HepG2 (cell line): ENCODE results near the gene TBCE. TPM values are rescaled to one million over a fixed set of nuclear protein-coding genes. Genes with fewer than 3 reads are reported as not detected.

ENCODE experiments used
- AHR ChIP-seq: IDR thresholded peaks from 2 replicates; pipeline ENCODE4 v1.6.1; 2018; ENCODE audit warnings: missing genetic modification reagents, missing compliant biosample characterization
- AKAP8 ChIP-seq: sonication (generic); formaldehyde crosslinking; IDR thresholded peaks from 2 replicates; pipeline ENCODE4 v1.5.1; 2020; ENCODE audit warnings: mild to moderate bottlenecking, missing genetic modification reagents
- ELF1 ChIP-seq: sonication (generic); formaldehyde crosslinking; IDR thresholded peaks from 2 replicates; pipeline ENCODE4 v1.4.0; 2020; ENCODE audit warnings: missing genetic modification reagents
- FOXK2 ChIP-seq: fragments of 450-650 bp; IDR thresholded peaks from 2 replicates; pipeline ENCODE4 v1.6.1; 2016
- HMG20B ChIP-seq: conservative IDR thresholded peaks from 2 replicates; pipeline ENCODE4 v1.6.1; 2016; ENCODE audit warnings: missing genetic modification reagents, missing compliant biosample characterization
- MAFK ChIP-seq, 2 experiments: IDR thresholded peaks in 1 of 2; conservative IDR thresholded peaks in 1 of 2; 2 replicates each; pipeline ENCODE4 v1.6.1; 2011; ENCODE audit warnings: improper control_type of control experiment in 2 of 2, low read length in 2 of 2
- PHF21A ChIP-seq: sonication (generic); formaldehyde crosslinking; IDR thresholded peaks from 2 replicates; pipeline ENCODE4 v1.5.0; 2020; ENCODE audit warnings: mild to moderate bottlenecking, missing genetic modification reagents
- PHF8 ChIP-seq: sonication (generic); formaldehyde crosslinking; IDR thresholded peaks from 2 replicates; pipeline ENCODE4 v1.5.0; 2020; ENCODE audit warnings: missing genetic modification reagents
- POGZ ChIP-seq: sonication (generic); formaldehyde crosslinking; IDR thresholded peaks from 2 replicates; pipeline ENCODE4 v1.4.0; 2020; ENCODE audit warnings: mild to moderate bottlenecking, missing genetic modification reagents
- RBM22 ChIP-seq: fragments of 200-400 bp; formaldehyde crosslinking; optimal IDR thresholded peaks from 2 replicates; pipeline ENCODE3; 2017; ENCODE audit warnings: mild to moderate bottlenecking, low read length, moderate library complexity
- RXRA ChIP-seq: sonication (generic); formaldehyde crosslinking; IDR thresholded peaks from 2 replicates; pipeline ENCODE4 v1.5.1; 2020; ENCODE audit warnings: missing genetic modification reagents
- TCF7 ChIP-seq: sonication (generic); IDR thresholded peaks from 2 replicates; pipeline ENCODE4 v1.6.1; 2016; ENCODE audit warnings: antibody characterized with exemption, low read depth
- ZNF562 ChIP-seq: sonication (generic); formaldehyde crosslinking; IDR thresholded peaks from 2 replicates; pipeline ENCODE4 v1.8.0; 2022; ENCODE audit warnings: missing genetic modification reagents, borderline replicate concordance
- polyA plus RNA-seq, 8 experiments: library from polyadenylated mRNA; depleted of rRNA in 3 of 8; stranded (reverse) in 7 of 8; unstranded in 1 of 8; fragments of >200 nt; fragmentation: Illumina TruSeq in 4 of 8; extraction: Trizol in 4 of 8; gene quantifications; 2 replicates each; pipeline versions ENCODE4 v1.2.1 to v1.2.3, GENCODE V29; 2011 to 2016; ENCODE audit warnings: low read depth in 4 of 8, missing spikeins in 1 of 8, mixed read lengths in 1 of 8; ENCODE audit not compliant: insufficient read depth in 1 of 8
- total RNA-seq, 5 experiments: library from RNA; depleted of rRNA; stranded (reverse); fragments of >200 nt; fragmentation: Illumina TruSeq; extraction: Trizol; gene quantifications; 2 replicates each; pipeline ENCODE4 v1.2.3, GENCODE V29; 2016; ENCODE audit warnings: low read depth in 1 of 5
- TF ChIP-seq, protein P1 (sequence below): sonication (generic); formaldehyde crosslinking; IDR thresholded peaks from 2 replicates; pipeline ENCODE4 v1.4.0; 2020; ENCODE audit warnings: missing genetic modification reagents
- TF ChIP-seq, protein P2 (sequence below): IDR thresholded peaks from 2 replicates; pipeline ENCODE4 v1.6.1; 2016; ENCODE audit warnings: missing compliant biosample characterization, missing genetic modification reagents, borderline replicate concordance
- TF ChIP-seq, protein P3 (sequence below): IDR thresholded peaks from 2 replicates; pipeline ENCODE4 v1.6.1; 2016; ENCODE audit warnings: mild to moderate bottlenecking
- TF ChIP-seq, protein P4 (sequence below): sonication (generic); formaldehyde crosslinking; IDR thresholded peaks from 2 replicates; pipeline ENCODE4 v1.4.0; 2020; ENCODE audit warnings: missing genetic modification reagents, mild to moderate bottlenecking, borderline replicate concordance
- TF ChIP-seq, protein P5 (sequence below): sonication (generic); formaldehyde crosslinking; IDR thresholded peaks from 2 replicates; pipeline ENCODE4 v1.5.1; 2020; ENCODE audit warnings: mild to moderate bottlenecking, missing genetic modification reagents, borderline replicate concordance

TBCE gene
- total and polyA plus RNA-seq, 2 of the 13 experiments (the other 11 are each of a cell fraction or from before 2014, with no cell fraction given), result 25.6 to 31.1 TPM

DNA sequence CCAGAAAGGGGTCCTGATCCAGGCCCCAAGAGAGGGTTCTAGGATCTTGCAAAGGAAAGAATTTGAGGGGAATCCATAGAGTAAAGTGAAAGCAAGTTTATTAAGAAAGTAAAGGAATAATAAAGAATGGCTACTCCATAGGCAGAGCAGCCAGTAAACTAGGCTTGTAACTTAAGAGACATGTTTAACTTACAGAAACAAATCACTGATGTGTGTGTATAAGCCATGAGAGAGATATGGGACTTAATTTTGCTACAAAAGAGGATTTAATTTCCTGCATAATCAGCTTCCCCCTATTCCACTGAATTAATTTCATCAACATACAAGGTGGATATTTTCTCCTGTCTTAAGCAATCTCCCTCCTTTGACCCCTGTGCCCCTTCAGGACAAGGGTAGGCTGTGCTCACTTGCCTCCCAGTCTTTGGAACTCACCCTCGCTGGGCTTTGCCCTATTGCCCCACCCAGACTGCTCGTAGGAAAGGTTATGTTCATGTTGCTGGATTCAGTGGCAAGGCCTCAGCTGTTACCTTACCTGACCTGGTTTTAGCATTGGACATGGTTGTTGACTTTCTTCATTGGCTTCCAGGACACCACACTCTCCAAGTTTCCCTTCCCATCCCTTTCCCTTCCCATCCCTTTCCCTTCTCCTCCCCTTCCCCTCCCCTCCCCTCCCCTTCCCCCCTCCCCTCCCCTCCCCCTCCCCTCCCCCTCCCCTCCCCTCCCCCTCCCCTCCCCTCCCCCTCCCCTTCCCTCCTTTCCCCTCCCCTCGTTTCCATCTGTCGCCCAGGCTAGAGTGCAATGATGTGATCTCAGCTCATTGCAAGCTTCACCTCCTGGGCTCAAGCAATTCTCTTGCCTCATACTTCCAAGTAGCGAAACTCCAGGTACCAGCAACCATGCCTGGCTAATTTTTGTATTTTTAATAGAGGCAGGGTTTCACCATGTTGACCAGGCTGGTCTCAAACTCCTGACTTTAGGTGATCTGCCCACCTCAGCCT is 44.6 kb downstream of the TBCE start (continued):
- TF ChIP-seq, protein P1, sequence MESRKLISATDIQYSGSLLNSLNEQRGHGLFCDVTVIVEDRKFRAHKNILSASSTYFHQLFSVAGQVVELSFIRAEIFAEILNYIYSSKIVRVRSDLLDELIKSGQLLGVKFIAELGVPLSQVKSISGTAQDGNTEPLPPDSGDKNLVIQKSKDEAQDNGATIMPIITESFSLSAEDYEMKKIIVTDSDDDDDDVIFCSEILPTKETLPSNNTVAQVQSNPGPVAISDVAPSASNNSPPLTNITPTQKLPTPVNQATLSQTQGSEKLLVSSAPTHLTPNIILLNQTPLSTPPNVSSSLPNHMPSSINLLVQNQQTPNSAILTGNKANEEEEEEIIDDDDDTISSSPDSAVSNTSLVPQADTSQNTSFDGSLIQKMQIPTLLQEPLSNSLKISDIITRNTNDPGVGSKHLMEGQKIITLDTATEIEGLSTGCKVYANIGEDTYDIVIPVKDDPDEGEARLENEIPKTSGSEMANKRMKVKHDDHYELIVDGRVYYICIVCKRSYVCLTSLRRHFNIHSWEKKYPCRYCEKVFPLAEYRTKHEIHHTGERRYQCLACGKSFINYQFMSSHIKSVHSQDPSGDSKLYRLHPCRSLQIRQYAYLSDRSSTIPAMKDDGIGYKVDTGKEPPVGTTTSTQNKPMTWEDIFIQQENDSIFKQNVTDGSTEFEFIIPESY (CRISPR knock-in tag), result 0 out of 2 replicates have a peak, but pooled peaks have one; percentile 45
- TF ChIP-seq ZNF562 (CRISPR knock-in tag) (no peak), FOXK2 (peak; percentile 88), AKAP8 (no peak), RBM22 (no peak), RXRA (CRISPR knock-in tag) (peak; percentile 97), PHF21A (no peak; the same call in none of the 2 replicates), MAFK (conservative IDR thresholded peaks at IDR 0.05 in 1 of 2, IDR thresholded peaks at IDR 0.05 in 1 of 2; ENCODE audit: low read length in 2 of 2) (no peak), PHF8 (no peak), TCF7 (peak; percentile 40; the same call in 1 of the 2 replicates), HMG20B (CRISPR knock-in tag) (peak; percentile 50; the same call in 1 of the 2 replicates), ELF1 (CRISPR knock-in tag) (no peak), POGZ (peak; percentile 60), AHR (no peak)
- TF ChIP-seq, protein P2, sequence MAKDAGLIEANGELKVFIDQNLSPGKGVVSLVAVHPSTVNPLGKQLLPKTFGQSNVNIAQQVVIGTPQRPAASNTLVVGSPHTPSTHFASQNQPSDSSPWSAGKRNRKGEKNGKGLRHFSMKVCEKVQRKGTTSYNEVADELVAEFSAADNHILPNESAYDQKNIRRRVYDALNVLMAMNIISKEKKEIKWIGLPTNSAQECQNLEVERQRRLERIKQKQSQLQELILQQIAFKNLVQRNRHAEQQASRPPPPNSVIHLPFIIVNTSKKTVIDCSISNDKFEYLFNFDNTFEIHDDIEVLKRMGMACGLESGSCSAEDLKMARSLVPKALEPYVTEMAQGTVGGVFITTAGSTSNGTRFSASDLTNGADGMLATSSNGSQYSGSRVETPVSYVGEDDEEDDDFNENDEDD, result no peak
- TF ChIP-seq, protein P3, sequence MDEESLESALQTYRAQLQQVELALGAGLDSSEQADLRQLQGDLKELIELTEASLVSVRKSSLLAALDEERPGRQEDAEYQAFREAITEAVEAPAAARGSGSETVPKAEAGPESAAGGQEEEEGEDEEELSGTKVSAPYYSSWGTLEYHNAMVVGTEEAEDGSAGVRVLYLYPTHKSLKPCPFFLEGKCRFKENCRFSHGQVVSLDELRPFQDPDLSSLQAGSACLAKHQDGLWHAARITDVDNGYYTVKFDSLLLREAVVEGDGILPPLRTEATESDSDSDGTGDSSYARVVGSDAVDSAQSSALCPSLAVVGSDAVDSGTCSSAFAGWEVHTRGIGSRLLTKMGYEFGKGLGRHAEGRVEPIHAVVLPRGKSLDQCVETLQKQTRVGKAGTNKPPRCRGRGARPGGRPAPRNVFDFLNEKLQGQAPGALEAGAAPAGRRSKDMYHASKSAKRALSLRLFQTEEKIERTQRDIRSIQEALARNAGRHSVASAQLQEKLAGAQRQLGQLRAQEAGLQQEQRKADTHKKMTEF (CRISPR knock-in tag), result no peak
- TF ChIP-seq, protein P4, sequence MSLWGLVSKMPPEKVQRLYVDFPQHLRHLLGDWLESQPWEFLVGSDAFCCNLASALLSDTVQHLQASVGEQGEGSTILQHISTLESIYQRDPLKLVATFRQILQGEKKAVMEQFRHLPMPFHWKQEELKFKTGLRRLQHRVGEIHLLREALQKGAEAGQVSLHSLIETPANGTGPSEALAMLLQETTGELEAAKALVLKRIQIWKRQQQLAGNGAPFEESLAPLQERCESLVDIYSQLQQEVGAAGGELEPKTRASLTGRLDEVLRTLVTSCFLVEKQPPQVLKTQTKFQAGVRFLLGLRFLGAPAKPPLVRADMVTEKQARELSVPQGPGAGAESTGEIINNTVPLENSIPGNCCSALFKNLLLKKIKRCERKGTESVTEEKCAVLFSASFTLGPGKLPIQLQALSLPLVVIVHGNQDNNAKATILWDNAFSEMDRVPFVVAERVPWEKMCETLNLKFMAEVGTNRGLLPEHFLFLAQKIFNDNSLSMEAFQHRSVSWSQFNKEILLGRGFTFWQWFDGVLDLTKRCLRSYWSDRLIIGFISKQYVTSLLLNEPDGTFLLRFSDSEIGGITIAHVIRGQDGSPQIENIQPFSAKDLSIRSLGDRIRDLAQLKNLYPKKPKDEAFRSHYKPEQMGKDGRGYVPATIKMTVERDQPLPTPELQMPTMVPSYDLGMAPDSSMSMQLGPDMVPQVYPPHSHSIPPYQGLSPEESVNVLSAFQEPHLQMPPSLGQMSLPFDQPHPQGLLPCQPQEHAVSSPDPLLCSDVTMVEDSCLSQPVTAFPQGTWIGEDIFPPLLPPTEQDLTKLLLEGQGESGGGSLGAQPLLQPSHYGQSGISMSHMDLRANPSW (CRISPR knock-in tag), result no peak
- TF ChIP-seq, protein P5, sequence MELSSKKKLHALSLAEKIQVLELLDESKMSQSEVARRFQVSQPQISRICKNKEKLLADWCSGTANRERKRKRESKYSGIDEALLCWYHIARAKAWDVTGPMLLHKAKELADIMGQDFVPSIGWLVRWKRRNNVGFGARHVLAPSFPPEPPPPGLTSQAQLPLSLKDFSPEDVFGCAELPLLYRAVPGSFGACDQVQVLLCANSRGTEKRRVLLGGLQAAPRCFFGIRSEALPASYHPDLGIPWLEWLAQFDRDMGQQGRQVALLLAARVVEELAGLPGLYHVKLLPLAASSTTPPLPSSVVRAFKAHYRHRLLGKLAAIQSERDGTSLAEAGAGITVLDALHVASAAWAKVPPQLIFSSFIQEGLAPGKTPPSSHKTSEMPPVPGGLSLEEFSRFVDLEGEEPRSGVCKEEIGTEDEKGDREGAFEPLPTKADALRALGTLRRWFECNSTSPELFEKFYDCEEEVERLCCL (CRISPR knock-in tag), result no peak
